Astrocyte of the cerebellum (primary cell): ENCODE results near the gene PFKFB4.

Experiments
- DNase-seq: peaks from one replicate; pipeline ENCODE4 v3.0.0-alpha.2; 2011; ENCODE audit warnings: low read depth
- H3K4me3 ChIP-seq: 2 replicates; pipeline ENCODE4 v1.5.1; 2011; ENCODE audit warnings: mild to moderate bottlenecking, low read depth, low read length, moderate library complexity
- in situ Hi-C: cut with HindIII; loops from 2 replicates; pipeline ENCODE4 v1.10.0; 2017; ENCODE audit warnings: low sequenced_read_pairs
- TF ChIP-seq, protein P1 (sequence below): IDR thresholded peaks from 2 replicates; pipeline ENCODE4 v1.5.1; 2012; ENCODE audit warnings: low read length, low read depth, moderate library complexity, mild to moderate bottlenecking; ENCODE audit errors: missing control alignments

PFKFB4 gene

DNA sequence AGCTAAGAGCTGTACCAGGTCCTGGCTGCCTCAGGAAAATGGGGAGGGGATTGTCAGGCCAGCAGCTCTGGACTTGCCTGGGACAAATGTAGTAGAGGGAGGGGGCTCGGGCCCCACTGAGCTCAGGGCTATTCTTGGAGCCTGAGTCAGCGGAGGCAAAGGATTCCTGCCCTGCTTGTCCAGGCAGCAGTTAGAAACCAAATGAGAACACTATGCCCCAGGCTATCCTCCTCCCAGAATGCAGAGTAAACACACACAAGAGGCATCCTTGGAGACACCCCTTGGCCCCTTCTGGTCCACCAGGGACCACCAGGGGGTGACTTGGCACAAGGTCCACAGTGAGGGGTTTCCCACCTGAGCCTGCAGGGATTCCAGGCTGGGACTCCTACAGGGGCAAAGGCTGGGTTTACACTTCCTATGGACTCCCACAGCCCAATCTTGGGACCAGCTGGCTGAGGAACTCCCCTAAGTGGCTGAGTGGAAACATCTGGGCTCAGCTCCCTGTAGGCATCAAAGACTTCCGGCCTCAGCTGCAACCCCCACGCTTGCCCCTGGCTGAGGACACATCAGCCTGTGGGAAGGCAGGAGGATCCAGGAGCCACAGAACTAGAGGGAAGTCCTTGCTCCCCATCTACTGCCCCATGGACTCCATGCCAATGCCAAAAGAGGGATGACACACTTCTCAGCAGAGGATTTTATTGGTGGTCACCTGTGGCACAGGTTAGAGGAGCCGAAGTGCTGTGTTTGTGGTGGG lies 41.9 kb upstream of the PFKFB4 start:
- DNase-seq = peak; percentile 67
- in situ Hi-C loops = no loop called here
- TF ChIP-seq, protein P1, sequence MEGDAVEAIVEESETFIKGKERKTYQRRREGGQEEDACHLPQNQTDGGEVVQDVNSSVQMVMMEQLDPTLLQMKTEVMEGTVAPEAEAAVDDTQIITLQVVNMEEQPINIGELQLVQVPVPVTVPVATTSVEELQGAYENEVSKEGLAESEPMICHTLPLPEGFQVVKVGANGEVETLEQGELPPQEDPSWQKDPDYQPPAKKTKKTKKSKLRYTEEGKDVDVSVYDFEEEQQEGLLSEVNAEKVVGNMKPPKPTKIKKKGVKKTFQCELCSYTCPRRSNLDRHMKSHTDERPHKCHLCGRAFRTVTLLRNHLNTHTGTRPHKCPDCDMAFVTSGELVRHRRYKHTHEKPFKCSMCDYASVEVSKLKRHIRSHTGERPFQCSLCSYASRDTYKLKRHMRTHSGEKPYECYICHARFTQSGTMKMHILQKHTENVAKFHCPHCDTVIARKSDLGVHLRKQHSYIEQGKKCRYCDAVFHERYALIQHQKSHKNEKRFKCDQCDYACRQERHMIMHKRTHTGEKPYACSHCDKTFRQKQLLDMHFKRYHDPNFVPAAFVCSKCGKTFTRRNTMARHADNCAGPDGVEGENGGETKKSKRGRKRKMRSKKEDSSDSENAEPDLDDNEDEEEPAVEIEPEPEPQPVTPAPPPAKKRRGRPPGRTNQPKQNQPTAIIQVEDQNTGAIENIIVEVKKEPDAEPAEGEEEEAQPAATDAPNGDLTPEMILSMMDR = no peak
- no peak overlapping the region for H3K4me3 ChIP-seq

DNA sequence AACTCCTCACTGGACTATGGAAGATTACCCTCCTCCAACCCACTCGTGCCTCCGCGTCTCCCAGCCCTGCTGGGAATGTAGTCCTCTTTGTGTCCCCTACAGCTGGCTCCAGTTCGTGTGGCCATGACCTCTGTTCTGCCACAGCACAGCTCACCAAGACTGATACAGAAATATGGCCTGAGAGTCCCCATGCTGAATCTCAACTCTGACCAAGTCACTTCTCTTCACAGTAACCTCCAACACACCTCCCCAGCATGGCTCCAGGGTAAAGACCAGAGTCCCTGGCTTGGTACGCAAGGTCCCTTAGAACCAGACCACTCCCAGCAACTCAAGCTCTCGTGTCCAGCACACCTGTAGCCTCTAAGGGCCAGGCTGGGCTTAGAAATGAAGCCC lies 40.8 kb upstream of the PFKFB4 start:
- TF ChIP-seq, protein P1 = no peak
- no peak overlapping the region for H3K4me3 ChIP-seq
- in situ Hi-C loops = no loop called here
- no peak for DNase-seq

DNA sequence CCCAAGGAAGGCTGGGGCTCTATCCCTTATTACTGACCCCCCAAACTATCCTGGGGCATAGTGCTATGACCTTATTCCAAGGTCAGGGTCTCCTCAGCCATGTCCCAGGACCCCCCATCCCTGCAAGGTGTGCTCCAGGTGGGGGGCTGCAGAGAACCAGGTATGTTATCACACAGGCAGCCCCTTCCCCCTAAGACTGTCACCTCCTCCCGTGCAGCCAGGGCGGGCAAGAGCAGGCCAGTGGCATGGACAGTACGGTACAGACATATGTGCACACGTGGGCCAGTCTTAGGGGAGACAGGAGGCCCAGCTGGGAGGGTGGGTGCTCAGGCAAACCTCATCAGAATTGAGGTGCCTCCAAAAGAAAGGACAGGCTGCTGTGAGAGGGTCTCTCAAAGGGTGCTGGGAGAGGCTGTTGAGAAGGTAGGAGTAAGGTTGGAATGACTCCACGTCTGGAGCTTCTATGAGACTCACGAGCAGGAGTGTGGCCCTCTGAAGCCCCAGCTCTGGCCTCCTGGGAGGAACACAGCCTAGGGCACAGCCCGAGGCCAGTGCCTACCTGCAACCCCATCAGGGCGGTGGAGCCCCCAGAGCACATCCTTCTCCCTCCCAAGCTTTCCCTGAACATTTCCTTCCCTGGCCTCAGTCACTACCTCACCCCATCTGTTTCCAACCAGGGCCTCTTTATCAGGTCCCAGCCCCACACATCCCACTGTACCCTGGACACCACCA lies 40.2 kb upstream of the PFKFB4 start:
- TF ChIP-seq, protein P1 = no peak
- no peak for DNase-seq
- in situ Hi-C loops = no loop called here
- H3K4me3 ChIP-seq = no peak overlapping the region

DNA sequence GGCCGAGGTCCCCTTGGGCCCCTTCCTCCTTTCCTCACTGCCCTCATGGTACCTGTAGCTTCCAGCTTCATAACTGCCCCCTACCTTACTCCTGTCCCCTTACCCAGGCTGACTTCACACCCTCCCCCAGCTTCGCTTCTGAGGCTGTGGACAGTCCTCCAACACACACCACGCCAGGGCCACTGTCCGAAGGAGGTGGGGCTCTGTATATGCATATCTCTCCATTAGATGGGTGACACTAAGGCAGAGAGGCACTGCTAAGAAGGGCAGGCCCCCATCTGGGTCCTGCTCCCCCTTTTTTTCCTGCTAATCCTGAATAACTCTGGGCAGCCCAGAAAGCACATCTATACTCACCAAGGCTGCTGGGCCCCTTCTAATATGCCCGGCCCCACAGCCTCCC lies 39.6 kb upstream of the PFKFB4 start:
- in situ Hi-C loops = no loop called here
- TF ChIP-seq, protein P1 = no peak

DNA sequence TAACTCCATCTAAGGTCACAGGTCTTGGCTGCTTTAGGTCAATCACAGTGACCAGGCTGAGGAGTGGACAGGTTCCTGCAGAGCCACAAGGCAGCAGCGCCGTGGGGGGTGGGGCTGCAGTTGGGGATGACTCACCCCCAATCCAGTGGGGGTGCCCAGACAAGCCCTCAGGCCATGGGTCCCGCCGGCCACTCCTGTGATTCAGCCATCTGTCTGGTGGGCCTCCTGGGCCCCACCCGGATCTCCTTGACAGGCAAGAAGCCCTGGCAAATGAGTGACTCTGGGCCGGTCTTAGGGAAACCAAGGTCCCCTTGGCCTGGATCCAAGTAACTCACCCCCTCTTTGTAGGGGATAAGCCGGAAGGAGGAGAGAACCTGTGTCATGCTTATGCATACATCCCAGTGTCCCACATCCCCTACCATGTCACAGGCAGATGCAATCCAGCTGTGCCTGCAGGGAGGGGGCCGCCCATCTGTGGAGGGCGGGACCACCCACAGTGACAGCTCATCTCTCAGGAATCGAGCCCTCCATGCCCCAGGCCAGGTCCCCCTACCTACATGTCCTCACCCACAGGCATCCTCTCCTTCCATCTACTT lies 39.0 kb upstream of the PFKFB4 start:
- H3K4me3 ChIP-seq = peak overlapping the region; percentile 35
- in situ Hi-C loops = no loop called here
- TF ChIP-seq, protein P1 = no peak
- DNase-seq = peak; percentile 15

More for the DNA sequence above, 39.6 kb upstream of the PFKFB4 start:
- no peak overlapping the region for H3K4me3 ChIP-seq
- no peak for DNase-seq

DNA sequence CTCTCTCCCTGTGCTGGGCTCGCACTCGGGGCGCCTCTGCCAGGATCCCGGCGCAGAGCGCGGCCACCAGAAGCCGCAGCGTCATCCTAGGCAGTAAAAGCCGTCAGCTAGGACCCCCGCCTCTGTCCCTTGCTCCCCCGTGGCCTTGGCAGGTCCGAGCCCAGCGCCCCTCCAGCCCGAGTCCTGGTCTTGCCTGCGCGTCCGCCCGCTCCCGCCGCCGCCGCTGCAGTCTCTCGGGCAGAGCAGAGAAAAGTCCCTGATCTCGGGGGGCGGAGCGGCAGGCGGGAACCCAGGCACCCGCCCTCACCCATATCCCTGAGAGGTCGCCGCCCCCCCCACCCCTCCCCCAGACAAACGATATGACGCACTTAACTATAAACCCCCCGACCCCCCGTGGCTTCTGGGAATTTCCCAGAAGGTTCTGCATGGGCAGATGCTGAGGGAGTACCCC lies 38.5 kb upstream of the PFKFB4 start, which contains the start of gene COL7A1:
Gene COL7A1 (minus strand): TSS at position 255 of the 451 bp plus-strand sequence. CDS start 170 bp downstream, at position 85.
- in situ Hi-C loops = no loop called here
- TF ChIP-seq, protein P1 = no peak
- DNase-seq = no peak
- H3K4me3 ChIP-seq = peak within 1 kb of the TSS; percentile 35
